ENCODE data around the gene ACER2. TPM values are rescaled to one million over a fixed set of nuclear protein-coding genes. Genes with fewer than 3 reads are reported as not detected.

ACER2 gene
- total RNA-seq, 1 experiment from 2014 or later: 9.6 TPM

DNA sequence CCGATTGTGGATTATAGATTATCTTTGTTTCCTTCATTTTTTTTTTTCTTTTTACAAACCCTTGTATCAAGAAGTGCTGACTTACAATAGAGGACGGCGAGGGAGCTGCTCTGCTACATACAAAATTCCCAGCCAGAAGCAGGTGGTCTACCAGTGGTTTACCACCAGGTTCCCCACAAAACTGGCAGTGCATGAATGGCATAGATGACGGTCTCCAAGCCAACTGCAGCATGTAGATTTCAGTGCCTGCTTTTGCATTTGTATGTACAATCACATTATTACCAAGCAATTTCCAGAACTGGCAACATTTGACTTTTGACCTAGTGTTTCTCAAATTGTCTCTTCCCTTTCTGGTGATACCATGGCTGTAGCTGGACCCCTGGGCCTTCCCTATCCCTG is 84.0 kb downstream of the ACER2 start:
- Mint-ChIP-seq H3K9me3 (no peaks in the 10 kb centered on the region), H3K36me3 (ENCODE audit: insufficient read depth in 1 of 3, low read depth in 3 of 3) (no peaks in the 10 kb centered on the region), H3K4me1 (peaks cover 4 to 5% of the 10 kb centered on the region in 2 experiments; a peak in 3 of 4 replicates), H3K4me3 (no peak overlapping the region; a peak in 1 of 5 replicates), H3K27ac (peak overlapping the region in 1 of 3 experiments; percentile 67; a peak in 1 of 7 replicates), H3K27me3 (ENCODE audit: low read depth) (no peaks in the 10 kb centered on the region; the same call in 1 of the 2 replicates)
- Histone ChIP-seq H4K91ac (ENCODE audit: insufficient read length, low read depth, low read length) (no peak overlapping the region), H2BK15ac (ENCODE audit: low read depth, low read length) (no peak overlapping the region), H2BK5ac (ENCODE audit: insufficient read length, low read length) (no peak overlapping the region), H3K79me2 (ENCODE audit: insufficient read depth, low read length) (no peaks in the 10 kb centered on the region), H3K27ac (ENCODE audit: insufficient read length, low read depth, low read length) (no peak overlapping the region), H4K8ac (replicated peaks; ENCODE audit: insufficient read length, low read depth, low read length) (no peak overlapping the region), H2AK5ac (ENCODE audit: insufficient read length, low read length) (no peak overlapping the region), H4K5ac (ENCODE audit: insufficient read length, low read depth, low read length) (no peak overlapping the region), H3K18ac (ENCODE audit: insufficient read length, low read depth, low read length) (no peak overlapping the region), H3K23ac (ENCODE audit: insufficient read length, low read depth, low read length) (no peak overlapping the region), H3K9me3 (ENCODE audit: control insufficient read depth, low read depth, low read length) (no peaks in the 10 kb centered on the region), H2BK20ac (ENCODE audit: low read depth, low read length, poor library complexity, severe bottlenecking) (no peak overlapping the region), H2BK120ac (ENCODE audit: low read depth, low read length, poor library complexity, severe bottlenecking) (no peak overlapping the region), H3T11ph (ENCODE audit: low read length) (no peak overlapping the region), H4K20me1 (ENCODE audit: control insufficient read depth, insufficient read depth, insufficient read length) (no peaks in the 10 kb centered on the region), H3K56ac (ENCODE audit: insufficient read length, low read depth, low read length) (no peak overlapping the region), H3K79me1 (ENCODE audit: insufficient read depth, low read depth, low read length, poor library complexity, severe bottlenecking) (no peaks in the 10 kb centered on the region), H3K23me2 (ENCODE audit: insufficient read length, low read depth, low read length, poor library complexity, severe bottlenecking) (no peaks in the 10 kb centered on the region), H3K4me1 (ENCODE audit: insufficient read depth, low read length) (no peaks in the 10 kb centered on the region), H2AFZ (ENCODE audit: low read length) (no peak overlapping the region), H2BK12ac (ENCODE audit: insufficient read length, low read depth, low read length) (no peak overlapping the region), H3K27me3 (ENCODE audit: insufficient read depth, low read length) (no peaks in the 10 kb centered on the region), H3K4ac (ENCODE audit: low read depth, low read length) (no peak overlapping the region), H3K14ac (ENCODE audit: insufficient read depth, low read length) (no peak overlapping the region), H3K4me2 (ENCODE audit: insufficient read depth, insufficient read length, low read length) (no peak overlapping the region), H3K9ac (ENCODE audit: extremely low read depth, insufficient read length, low read length) (no peak overlapping the region)
- TF ChIP-seq, protein P1, sequence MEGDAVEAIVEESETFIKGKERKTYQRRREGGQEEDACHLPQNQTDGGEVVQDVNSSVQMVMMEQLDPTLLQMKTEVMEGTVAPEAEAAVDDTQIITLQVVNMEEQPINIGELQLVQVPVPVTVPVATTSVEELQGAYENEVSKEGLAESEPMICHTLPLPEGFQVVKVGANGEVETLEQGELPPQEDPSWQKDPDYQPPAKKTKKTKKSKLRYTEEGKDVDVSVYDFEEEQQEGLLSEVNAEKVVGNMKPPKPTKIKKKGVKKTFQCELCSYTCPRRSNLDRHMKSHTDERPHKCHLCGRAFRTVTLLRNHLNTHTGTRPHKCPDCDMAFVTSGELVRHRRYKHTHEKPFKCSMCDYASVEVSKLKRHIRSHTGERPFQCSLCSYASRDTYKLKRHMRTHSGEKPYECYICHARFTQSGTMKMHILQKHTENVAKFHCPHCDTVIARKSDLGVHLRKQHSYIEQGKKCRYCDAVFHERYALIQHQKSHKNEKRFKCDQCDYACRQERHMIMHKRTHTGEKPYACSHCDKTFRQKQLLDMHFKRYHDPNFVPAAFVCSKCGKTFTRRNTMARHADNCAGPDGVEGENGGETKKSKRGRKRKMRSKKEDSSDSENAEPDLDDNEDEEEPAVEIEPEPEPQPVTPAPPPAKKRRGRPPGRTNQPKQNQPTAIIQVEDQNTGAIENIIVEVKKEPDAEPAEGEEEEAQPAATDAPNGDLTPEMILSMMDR (conservative IDR thresholded peaks at IDR 0.05): no peak
- DNase-seq: no peak
- no CpG with 5 or more reads among the region's 4 CpGs for WGBS (ENCODE audit: extremely low coverage, insufficient read length, low lambda C conversion rate)

Data from H9 (cell line).